Left ventricle myocardium inferior (tissue), 1 donor: ENCODE results near the gene SCAI. TPM values are rescaled to one million over a fixed set of nuclear protein-coding genes. Genes with fewer than 3 reads are reported as not detected.

ENCODE experiments used
- DNase-seq: peaks from one replicate; pipeline ENCODE4 v3.0.0-alpha.2; 2020
- H3K27ac ChIP-seq: fragments of 200-600 bp; replicated peaks from 2 replicates; pipeline ENCODE4 v1.8.0; 2021
- H3K27me3 ChIP-seq: fragments of 200-600 bp; 2 replicates; pipeline ENCODE4 v1.8.0; 2021; ENCODE audit warnings: low read depth
- H3K36me3 ChIP-seq: fragments of 200-600 bp; 2 replicates; pipeline ENCODE4 v1.8.0; 2021
- H3K4me1 ChIP-seq: fragments of 200-600 bp; 2 replicates; pipeline ENCODE4 v1.8.0; 2021
- H3K4me3 ChIP-seq: fragments of 200-600 bp; 2 replicates; pipeline ENCODE4 v1.8.0; 2021; ENCODE audit warnings: mild to moderate bottlenecking, moderate library complexity
- H3K9me3 ChIP-seq: fragments of 200-600 bp; replicated peaks from 2 replicates; pipeline ENCODE4 v1.8.0; 2021
- intact Hi-C: fragments of 100-400 bp; cut with micrococcal nuclease; formaldehyde crosslinking; loops from one replicate; pipeline ENCODE4 v1.11.0; 2022
- total RNA-seq: library from RNA; stranded (reverse); fragmentation: NEBNext Ultra II Directional; extraction: Animal tissue kit (Norgen Biotek cat#: 25700); gene quantifications from one replicate; pipeline ENCODE4 v1.2.1, GENCODE V29; 2021
- TF ChIP-seq, protein P1 (sequence below): fragments of 200-600 bp; IDR thresholded peaks from 2 replicates; pipeline ENCODE4 v1.8.0; 2021; ENCODE audit warnings: antibody characterized with exemption, mild to moderate bottlenecking, borderline replicate concordance
- donor health status: DM: no; HTN: yes; CAD: no; lungs with severe emphysema.

SCAI gene
- total RNA-seq, 1 donor from 2014 or later: 2.7 TPM

DNA sequence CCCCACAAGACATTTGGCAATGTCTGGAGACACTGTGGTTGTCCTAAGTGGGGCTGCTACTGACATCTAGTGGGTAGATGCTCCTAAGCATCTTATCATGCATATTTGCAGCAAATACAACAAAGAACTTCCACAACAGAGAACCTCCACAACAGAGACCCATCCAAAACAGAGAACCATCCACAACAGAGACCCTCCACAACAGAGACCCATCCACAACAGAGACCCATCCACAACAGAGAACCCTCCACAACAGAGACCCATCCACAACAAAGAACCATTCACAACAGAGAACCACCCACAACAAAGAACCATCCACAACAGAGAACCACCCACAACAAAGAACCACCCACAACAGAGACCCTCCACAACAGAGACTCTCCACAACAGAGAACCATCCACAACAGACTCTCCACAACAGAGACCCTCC lies 248.6 kb downstream of the SCAI start:
- H3K36me3 ChIP-seq: peaks cover 83% of the 10 kb centered on the region
- no peak for DNase-seq
- no peak overlapping the region for H3K4me3 ChIP-seq
- H3K27ac ChIP-seq: no peak overlapping the region
- no peaks in the 10 kb centered on the region for H3K9me3 ChIP-seq
- TF ChIP-seq, protein P1, sequence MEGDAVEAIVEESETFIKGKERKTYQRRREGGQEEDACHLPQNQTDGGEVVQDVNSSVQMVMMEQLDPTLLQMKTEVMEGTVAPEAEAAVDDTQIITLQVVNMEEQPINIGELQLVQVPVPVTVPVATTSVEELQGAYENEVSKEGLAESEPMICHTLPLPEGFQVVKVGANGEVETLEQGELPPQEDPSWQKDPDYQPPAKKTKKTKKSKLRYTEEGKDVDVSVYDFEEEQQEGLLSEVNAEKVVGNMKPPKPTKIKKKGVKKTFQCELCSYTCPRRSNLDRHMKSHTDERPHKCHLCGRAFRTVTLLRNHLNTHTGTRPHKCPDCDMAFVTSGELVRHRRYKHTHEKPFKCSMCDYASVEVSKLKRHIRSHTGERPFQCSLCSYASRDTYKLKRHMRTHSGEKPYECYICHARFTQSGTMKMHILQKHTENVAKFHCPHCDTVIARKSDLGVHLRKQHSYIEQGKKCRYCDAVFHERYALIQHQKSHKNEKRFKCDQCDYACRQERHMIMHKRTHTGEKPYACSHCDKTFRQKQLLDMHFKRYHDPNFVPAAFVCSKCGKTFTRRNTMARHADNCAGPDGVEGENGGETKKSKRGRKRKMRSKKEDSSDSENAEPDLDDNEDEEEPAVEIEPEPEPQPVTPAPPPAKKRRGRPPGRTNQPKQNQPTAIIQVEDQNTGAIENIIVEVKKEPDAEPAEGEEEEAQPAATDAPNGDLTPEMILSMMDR: peak; percentile 52
- H3K4me1 ChIP-seq: no peaks in the 10 kb centered on the region
- H3K27me3 ChIP-seq: no peaks in the 10 kb centered on the region
- intact Hi-C loops: no loop called here

DNA sequence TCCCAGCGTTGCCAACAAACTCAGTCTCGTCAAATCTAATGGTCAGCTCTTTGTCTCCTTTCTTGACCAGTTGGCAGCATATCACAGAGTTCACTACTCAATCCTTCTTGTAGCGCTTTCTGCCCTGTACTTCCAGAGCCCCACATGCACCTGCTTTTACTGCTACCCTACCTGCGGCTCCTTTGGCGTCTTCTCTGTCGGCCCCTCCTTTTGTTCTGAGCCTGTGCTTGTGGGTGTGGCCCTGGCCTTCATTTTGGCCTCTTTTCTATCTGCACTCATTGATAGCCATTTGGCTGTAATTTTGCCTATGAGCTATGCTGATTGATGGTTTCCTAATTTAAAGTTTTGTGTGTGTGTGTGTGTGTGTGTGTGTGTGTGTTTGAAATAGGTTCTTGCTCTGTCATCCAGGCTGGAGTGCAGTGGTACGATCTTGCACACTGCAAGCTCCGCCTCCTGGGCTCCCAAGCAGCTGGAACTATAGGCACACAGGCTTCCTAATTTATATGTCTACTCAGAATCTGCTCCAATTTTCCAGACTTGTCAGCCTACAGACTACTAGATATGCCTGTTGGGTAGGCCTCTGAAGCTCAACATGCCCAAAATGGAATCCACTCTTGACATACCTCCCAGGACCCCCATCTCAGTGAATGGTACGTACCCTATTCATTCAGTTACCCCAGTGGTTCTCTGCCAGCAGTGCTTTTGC lies 249.1 kb downstream of the SCAI start:
- no peaks in the 10 kb centered on the region for H3K4me1 ChIP-seq

More for the DNA sequence above, 249.1 kb downstream of the SCAI start:
- H3K9me3 ChIP-seq: no peaks in the 10 kb centered on the region
- H3K27me3 ChIP-seq: no peaks in the 10 kb centered on the region
- intact Hi-C loops: no loop called here
- no peak overlapping the region for H3K27ac ChIP-seq
- no peak overlapping the region for H3K4me3 ChIP-seq
- DNase-seq: no peak
- TF ChIP-seq, protein P1: no peak
- peaks cover 83% of the 10 kb centered on the region for H3K36me3 ChIP-seq

Other genes with a start within 250 kb of the SCAI start
- gene GOLGA1, start 202.4 kb downstream of the SCAI start, total RNA-seq: 17.9 TPM
- 36.4 TPM for gene PPP6C, start 46.3 kb upstream of the SCAI start, total RNA-seq
- 9.7 TPM for gene RABEPK, start 57.0 kb upstream of the SCAI start, total RNA-seq
- gene HSPA5, start 97.8 kb upstream of the SCAI start, total RNA-seq: 202 TPM
- 33.4 TPM for gene GAPVD1, start 118.3 kb upstream of the SCAI start, total RNA-seq